Activated CD4-positive, alpha-beta T cell treated with anti-CD3 and anti-CD28 coated beads, Interleukin-2, amount 10 ng/mL, durations not matched to agents 7 days and 5 days (primary cell): ENCODE measurements around the gene BLACAT1. TPM values are rescaled to one million over a fixed set of nuclear protein-coding genes. Genes with fewer than 3 reads are reported as not detected.

Source experiments
- CTCF ChIA-PET: fragments of 350-600 bp; sonication (Branson Sonifier 250); formaldehyde crosslinking; loops from one replicate; lab custom pipeline; 2021; ENCODE audit warnings: antibody characterized with exemption; lab: Charles Lee
- POLR2A ChIA-PET: fragments of 350-600 bp; sonication (Branson Sonifier 250); formaldehyde crosslinking; loops from one replicate; lab custom pipeline; 2021; ENCODE audit warnings: antibody characterized with exemption; lab: Charles Lee
- DNase-seq: peaks from one replicate; pipeline ENCODE4 v3.0.0-alpha.2; 2020
- H3K27ac Mint-ChIP-seq: one replicate; pipeline ENCODE4 v1.8.0; 2021; ENCODE audit warnings: mild to moderate bottlenecking, moderate library complexity, mixed read lengths
- H3K27me3 Mint-ChIP-seq: one replicate; pipeline ENCODE4 v1.8.0; 2021; ENCODE audit warnings: mixed read lengths
- H3K36me3 Mint-ChIP-seq: one replicate; pipeline ENCODE4 v1.8.0; 2021; ENCODE audit warnings: low read depth, mixed read lengths
- H3K4me1 Mint-ChIP-seq: one replicate; pipeline ENCODE4 v1.8.0; 2021; ENCODE audit warnings: mixed read lengths
- H3K4me3 Mint-ChIP-seq: one replicate; pipeline ENCODE4 v1.8.0; 2021; ENCODE audit warnings: mild to moderate bottlenecking, moderate library complexity, mixed read lengths
- H3K9me3 Mint-ChIP-seq: one replicate; pipeline ENCODE4 v1.8.0; 2021; ENCODE audit warnings: mixed read lengths
- total RNA-seq, 2 experiments: library from RNA; stranded (reverse); gene quantifications; one replicate each; pipeline ENCODE4 v1.2.3, GENCODE V29; 2021

The BLACAT1 gene
- total RNA-seq, 2 experiments from 2014 or later: 0.20 to 0.23 TPM

DNA sequence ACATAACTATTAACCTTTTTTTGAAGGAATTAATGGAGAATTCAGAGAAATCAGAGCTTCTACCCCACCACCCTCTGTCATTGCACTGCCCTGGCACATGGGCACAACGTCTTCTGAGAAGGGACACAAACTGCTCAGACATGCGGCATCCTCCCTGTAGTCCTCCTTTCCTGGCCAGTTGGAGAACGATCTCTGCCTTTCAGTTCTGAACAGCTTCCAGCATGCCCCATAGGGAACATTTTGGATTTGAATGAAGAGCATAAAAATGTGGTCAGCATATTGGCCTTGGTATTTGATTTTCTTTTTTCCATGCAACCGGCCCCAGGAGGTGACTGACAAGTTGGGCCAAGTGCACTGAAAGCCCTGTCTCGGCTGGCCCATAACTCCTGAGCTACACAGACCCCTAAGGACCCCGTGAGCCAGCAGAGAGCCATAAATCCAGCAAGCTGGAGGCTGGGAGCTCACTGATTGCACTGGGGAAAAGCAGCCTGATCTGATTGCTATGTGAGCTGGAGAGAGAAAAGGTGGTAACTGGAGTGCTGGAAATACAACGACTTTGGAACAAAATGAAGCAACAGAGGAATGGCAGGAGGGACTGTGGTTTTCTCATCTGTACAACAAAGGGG lies 10.9 kb upstream of the BLACAT1 start:
- Mint-ChIP-seq H3K9me3 (no peaks in the 10 kb centered on the region), H3K4me3 (no peak overlapping the region), H3K27me3 (peaks cover 25% of the 10 kb centered on the region), H3K4me1 (no peaks in the 10 kb centered on the region), H3K36me3 (no peaks in the 10 kb centered on the region), H3K27ac (no peak overlapping the region)
- ChIA-PET CTCF (interaction anchor here (0.8 to 1.1 kb wide), 3 partner anchors 10 to 52 kb away, joined by 3 to 4 read pairs (median 3); no protein-coding TSS in a partner anchor), POLR2A (no interaction called here)
- no peak for DNase-seq

DNA sequence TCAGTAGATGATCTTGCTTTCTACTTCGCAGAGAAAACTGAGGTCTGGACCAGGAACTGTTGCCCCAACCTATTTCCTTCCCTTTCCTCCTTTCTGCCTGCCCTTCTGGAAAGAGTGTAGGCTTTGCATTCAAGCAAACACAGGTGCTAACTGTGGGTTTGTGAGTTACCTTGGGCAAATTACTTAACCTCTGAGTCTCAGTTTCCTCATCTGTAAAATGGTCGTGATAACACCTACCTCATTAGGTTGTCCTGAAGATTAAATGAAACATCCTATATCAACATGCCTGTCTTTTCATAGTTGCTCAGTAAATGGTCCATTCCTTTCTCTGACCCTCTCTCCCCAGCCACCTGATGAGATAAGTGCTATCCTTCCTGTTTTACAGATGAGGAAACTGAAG lies 9.5 kb upstream of the BLACAT1 start:
- no peaks in the 10 kb centered on the region for H3K9me3 Mint-ChIP-seq
- no peaks in the 10 kb centered on the region for H3K4me1 Mint-ChIP-seq
- no peak overlapping the region for H3K4me3 Mint-ChIP-seq
- H3K27me3 Mint-ChIP-seq: peaks cover 28% of the 10 kb centered on the region
- DNase-seq: no peak
- CTCF ChIA-PET: no interaction called here
- no peak overlapping the region for H3K27ac Mint-ChIP-seq
- H3K36me3 Mint-ChIP-seq: no peaks in the 10 kb centered on the region
- POLR2A ChIA-PET: no interaction called here

DNA sequence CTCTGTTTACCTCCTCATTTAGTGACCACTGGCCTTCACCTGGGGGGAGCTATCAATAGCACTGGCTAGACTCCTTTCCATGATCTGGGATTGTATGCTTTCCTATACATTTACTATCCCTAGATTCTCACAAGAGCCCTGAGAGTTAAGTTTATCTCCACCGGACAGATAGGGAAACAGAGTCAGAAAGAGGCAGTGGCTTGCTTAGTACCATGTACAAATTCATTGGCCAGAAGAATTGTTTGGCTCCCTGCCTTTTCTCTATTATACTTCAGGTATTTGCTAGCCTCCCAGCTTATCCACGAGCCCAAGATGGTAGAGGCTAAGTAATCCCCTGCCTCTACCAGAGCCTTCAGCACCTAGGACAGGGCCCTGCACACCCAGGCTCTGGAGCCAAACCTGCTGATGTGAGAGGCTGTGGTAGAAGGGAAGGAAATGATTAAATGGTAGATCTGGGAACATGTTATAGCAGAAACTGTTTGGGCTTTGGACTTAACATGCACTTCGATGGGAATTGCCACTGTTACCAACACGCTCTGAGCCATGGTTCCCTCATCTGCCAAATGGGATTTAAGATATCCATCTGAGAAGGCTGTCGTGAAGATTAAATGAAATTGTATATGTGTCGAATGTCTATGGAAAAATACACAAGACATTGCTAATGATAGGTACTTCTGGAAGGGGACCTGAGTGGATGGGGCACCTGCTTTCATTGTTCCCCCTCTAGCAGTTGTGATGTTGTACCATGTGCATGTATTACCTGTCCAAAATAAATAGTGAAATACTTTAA lies 3.1 kb upstream of the BLACAT1 start:
- DNase-seq: peak; percentile 49
- ChIA-PET CTCF (interaction anchor here (0.7 to 1.1 kb wide), 3 partner anchors 14 to 28 kb away, joined by 3 to 4 read pairs (median 3); no protein-coding TSS in a partner anchor), POLR2A (no interaction called here)
- Mint-ChIP-seq H3K36me3 (no peaks in the 10 kb centered on the region), H3K27ac (no peak overlapping the region), H3K9me3 (no peaks in the 10 kb centered on the region), H3K4me1 (peaks cover 10% of the 10 kb centered on the region), H3K4me3 (no peak overlapping the region), H3K27me3 (peaks cover 58% of the 10 kb centered on the region)

DNA sequence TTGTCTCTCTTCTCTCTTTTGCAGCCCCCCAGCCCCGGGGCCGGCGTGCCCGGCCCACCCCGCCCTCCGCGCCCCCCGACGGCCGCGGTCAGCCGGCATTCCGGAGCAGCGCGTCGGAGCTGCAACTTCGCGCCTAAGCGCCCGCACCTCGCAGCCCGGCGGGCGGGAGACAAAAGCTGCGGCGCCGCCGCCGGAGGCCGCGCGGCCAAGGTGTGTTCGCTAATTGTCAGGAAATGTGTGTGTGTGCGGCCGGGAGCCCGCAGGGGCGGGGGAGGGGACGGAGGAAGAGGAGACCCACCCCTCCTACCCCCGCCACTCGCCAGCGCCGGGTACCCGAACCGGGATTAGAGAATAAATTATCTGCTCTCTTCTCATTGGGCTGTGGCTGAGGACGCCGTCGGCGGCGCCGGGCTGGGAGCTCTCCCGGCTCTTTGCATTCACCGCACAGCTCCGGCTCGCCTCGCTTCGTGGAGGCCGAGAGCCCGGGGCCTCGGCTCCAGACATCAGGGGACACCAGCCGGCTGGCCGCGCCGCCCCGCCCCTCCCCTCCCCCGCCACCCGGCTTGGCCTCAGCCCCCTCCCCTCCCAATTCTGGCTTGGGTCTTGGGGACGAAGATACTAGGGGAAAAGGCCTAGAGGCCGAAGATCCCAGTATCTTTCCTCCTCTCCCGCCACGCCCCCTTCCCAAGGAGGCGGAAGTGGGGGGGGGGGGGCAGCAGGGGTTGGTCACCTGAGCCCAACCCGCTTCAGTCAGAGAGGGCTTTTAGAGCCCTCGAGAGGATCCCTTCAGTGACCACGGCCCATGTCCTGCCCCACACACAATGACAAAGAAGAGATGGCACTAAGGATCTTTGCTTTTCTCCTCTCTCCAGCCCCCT lies 1.3 kb upstream of the BLACAT1 start:
- ChIA-PET POLR2A (no interaction called here), CTCF (interaction anchor here (0.7 to 2.2 kb wide), 4 partner anchors 10 to 72 kb away, joined by 3 to 4 read pairs (median 3); no protein-coding TSS in a partner anchor)
- Mint-ChIP-seq H3K4me3 (no peak overlapping the region), H3K27me3 (peaks cover 74% of the 10 kb centered on the region), H3K9me3 (no peaks in the 10 kb centered on the region), H3K4me1 (peaks cover 10% of the 10 kb centered on the region), H3K27ac (no peak overlapping the region), H3K36me3 (no peaks in the 10 kb centered on the region)
- no peak for DNase-seq

DNA sequence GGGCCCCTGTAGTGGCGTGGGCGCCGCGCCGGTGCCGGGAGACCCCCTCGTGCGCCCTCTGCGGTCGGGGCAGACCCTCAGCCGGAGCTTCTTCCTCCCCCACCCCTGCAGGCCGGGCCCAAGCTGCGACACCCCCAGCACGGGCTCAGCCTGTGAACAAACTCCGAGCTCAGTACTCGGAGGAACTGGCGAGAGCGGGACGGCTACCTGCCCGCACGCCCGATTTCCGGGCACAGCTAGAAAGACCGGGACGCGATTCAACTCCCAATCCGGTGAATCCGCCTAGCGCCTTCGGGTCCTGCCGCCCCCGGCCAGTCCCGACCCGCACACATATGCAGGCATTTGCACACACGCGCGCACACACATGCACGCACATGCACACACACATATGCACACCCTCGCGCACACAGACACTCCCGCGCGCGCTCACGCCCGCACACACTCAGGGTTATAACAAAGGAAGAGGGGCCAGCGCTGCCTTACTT lies 580 bp upstream of the BLACAT1 start:
- Mint-ChIP-seq H3K4me3 (peak overlapping the region; percentile 47), H3K27ac (no peak overlapping the region), H3K9me3 (no peaks in the 10 kb centered on the region), H3K4me1 (peaks cover 10% of the 10 kb centered on the region), H3K36me3 (no peaks in the 10 kb centered on the region), H3K27me3 (peaks cover 77% of the 10 kb centered on the region)
- DNase-seq: no peak
- ChIA-PET CTCF (interaction anchor here (0.7 to 2.2 kb wide), 4 partner anchors 10 to 72 kb away, joined by 3 to 4 read pairs (median 3); no protein-coding TSS in a partner anchor), POLR2A (no interaction called here)

DNA sequence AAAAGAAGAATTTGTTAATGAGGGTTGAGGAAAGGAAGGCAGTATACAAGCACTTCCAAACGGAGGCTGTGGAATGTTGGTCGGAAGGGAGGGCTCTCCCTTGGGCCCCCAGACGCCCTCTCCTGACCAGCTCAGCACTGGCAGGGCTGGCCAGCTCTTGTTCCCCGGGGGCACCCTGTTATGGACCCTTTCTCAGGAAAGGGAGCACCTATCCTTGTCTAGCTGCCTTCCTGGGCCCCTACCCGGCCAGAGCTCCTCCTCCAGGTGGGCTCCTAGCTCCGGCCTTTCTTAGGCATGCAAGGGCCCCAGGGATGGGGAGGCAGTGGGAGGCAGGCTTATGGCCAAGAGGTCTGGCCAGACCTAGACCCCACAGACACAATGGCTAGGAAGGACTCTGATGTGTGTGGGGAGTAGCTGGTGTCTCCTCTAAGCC lies 926 bp downstream of the BLACAT1 start:
- POLR2A ChIA-PET: no interaction called here

DNA sequence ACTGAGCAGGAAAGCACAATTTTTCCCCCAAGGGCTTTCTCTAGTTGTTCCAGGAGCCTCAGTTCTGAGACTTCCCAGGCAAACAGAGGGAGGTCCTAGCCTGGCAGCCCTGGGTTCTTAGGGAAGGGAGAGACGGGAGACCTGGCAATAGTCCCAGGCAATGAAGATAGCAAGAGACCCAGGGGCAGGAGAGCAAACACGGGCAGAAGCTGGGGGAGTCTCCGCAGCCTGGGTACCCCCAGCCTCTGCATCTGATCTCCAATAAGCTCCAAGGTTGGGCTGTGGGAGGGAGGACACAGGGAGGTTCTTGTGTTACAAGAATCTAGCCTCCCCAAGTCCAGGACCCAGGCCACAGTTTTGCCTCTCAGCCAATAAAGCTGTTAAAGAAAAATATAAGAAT lies 2.4 kb downstream of the BLACAT1 start:
- Mint-ChIP-seq H3K36me3 (no peaks in the 10 kb centered on the region), H3K4me1 (peaks cover 16% of the 10 kb centered on the region), H3K9me3 (no peaks in the 10 kb centered on the region), H3K27me3 (peaks cover 64% of the 10 kb centered on the region), H3K4me3 (no peak overlapping the region), H3K27ac (no peak overlapping the region)
- ChIA-PET CTCF (interaction anchor here (1.2 kb wide), 1 partner anchor 31 kb away, joined by 3 read pairs; no protein-coding TSS in a partner anchor), POLR2A (no interaction called here)
- no peak for DNase-seq

More for the DNA sequence above, 926 bp downstream of the BLACAT1 start:
- no peak overlapping the region for H3K27ac Mint-ChIP-seq
- H3K4me3 Mint-ChIP-seq: no peak overlapping the region
- DNase-seq: no peak
- CTCF ChIA-PET: interaction anchor here (0.6 to 1.6 kb wide), 5 partner anchors 11 to 136 kb away, joined by 3 to 5 read pairs (median 3); no protein-coding TSS in a partner anchor
- H3K36me3 Mint-ChIP-seq: no peaks in the 10 kb centered on the region
- H3K4me1 Mint-ChIP-seq: peaks cover 10% of the 10 kb centered on the region
- H3K9me3 Mint-ChIP-seq: no peaks in the 10 kb centered on the region
- peaks cover 75% of the 10 kb centered on the region for H3K27me3 Mint-ChIP-seq

DNA sequence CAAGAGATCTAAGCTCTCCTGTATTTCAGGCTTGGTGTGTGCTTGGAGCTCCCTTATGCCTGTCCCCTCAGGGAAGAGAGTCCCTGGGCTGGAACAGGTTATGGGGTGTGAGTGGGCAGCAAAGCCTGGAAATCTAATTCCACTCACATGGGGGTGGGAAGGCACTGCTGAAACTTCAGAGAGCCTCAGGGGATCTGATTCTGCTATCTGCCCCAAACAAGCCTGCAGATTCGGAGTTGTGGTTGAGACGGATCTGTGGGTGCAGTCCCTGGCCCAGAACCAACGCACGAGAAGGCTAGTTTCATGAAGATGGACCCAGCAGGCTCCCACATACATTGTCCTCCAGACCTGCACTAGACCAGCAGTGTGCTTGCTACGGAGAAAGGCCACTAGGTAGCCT lies 2.9 kb downstream of the BLACAT1 start:
- ChIA-PET POLR2A (no interaction called here), CTCF (interaction anchor here (1.0 kb wide), 1 partner anchor 69 kb away, joined by 5 read pairs; no protein-coding TSS in a partner anchor)
- no peak for DNase-seq
- peaks cover 16% of the 10 kb centered on the region for H3K4me1 Mint-ChIP-seq
- H3K27ac Mint-ChIP-seq: no peak overlapping the region
- H3K27me3 Mint-ChIP-seq: peaks cover 58% of the 10 kb centered on the region
- no peaks in the 10 kb centered on the region for H3K36me3 Mint-ChIP-seq
- no peaks in the 10 kb centered on the region for H3K9me3 Mint-ChIP-seq
- H3K4me3 Mint-ChIP-seq: no peak overlapping the region

DNA sequence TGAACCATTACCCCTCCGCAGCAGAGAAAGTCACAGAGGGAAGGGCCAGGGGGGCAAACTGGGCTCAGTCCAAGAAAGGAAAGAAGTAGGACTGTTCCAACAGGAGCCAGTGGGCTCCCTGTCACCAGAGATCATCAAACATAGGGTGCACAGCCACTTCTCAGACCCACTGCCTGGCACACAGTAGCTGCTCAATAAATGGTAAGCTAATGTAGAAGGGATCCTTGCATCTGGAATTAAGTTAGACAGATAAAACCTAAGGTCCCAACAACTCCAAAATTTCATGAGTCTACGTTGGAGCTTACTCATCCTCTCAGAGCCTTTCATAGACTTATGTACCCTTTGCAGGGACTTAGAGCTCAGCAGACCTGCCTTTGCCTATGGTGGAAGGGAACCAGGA lies 3.5 kb downstream of the BLACAT1 start:
- no peaks in the 10 kb centered on the region for H3K36me3 Mint-ChIP-seq
- peaks cover 13% of the 10 kb centered on the region for H3K4me1 Mint-ChIP-seq
- H3K27me3 Mint-ChIP-seq: peaks cover 53% of the 10 kb centered on the region
- H3K9me3 Mint-ChIP-seq: no peaks in the 10 kb centered on the region
- no peak for DNase-seq
- no peak overlapping the region for H3K4me3 Mint-ChIP-seq
- ChIA-PET CTCF (interaction anchor here (1.0 kb wide), 1 partner anchor 69 kb away, joined by 5 read pairs; no protein-coding TSS in a partner anchor), POLR2A (no interaction called here)
- H3K27ac Mint-ChIP-seq: no peak overlapping the region

DNA sequence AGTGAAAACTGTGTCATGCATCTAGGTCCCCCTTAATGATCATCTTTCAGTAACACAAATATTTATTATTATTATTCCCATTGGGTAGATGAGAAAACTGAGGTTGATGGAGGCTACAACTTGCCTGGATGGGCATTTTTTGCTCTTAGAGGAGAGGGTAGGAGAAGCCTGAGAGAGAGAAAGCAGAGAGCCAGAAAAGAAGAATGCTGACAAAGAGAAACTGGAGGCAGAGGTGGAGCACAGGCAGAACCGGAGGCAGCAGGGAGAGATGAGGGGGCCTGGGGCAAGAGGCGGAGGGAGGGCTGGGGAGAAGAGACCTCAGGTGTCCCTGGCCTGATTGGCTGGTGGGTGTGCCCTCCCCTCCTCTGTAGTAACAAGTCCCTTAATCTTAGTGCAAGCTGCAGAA lies 4.1 kb downstream of the BLACAT1 start:
- ChIA-PET CTCF (no interaction called here), POLR2A (no interaction called here)
- DNase-seq: no peak
- Mint-ChIP-seq H3K27me3 (peaks cover 52% of the 10 kb centered on the region), H3K27ac (no peak overlapping the region), H3K4me1 (peaks cover 13% of the 10 kb centered on the region), H3K9me3 (no peaks in the 10 kb centered on the region), H3K36me3 (no peaks in the 10 kb centered on the region), H3K4me3 (no peak overlapping the region)

DNA sequence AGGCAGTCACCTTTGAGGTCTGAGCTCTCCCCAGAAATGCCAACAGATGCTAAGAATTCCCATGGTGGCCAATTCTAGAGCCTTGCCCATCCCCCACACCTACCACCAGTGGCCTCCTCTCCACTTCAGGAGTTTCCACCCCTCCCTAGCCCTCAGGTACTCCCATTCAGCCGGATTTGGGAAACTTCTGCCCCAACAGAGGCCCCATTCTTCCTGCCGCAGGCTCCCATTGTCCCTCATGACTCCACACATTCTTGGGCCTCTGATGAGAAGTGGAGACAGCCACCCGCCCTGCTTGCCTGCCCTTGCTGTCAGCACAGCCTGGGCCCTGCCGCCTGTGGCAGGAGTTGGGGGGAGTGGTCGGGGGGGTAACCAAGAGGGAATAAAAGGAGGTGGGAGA lies 4.6 kb downstream of the BLACAT1 start:
- Mint-ChIP-seq H3K4me1 (peaks cover 10% of the 10 kb centered on the region), H3K36me3 (no peaks in the 10 kb centered on the region), H3K4me3 (no peak overlapping the region), H3K27ac (no peak overlapping the region), H3K27me3 (peaks cover 48% of the 10 kb centered on the region), H3K9me3 (no peaks in the 10 kb centered on the region)
- POLR2A ChIA-PET: no interaction called here
- CTCF ChIA-PET: interaction anchor here (0.7 kb wide), 1 partner anchor 33 kb away, joined by 3 read pairs; no protein-coding TSS in a partner anchor
- no peak for DNase-seq

DNA sequence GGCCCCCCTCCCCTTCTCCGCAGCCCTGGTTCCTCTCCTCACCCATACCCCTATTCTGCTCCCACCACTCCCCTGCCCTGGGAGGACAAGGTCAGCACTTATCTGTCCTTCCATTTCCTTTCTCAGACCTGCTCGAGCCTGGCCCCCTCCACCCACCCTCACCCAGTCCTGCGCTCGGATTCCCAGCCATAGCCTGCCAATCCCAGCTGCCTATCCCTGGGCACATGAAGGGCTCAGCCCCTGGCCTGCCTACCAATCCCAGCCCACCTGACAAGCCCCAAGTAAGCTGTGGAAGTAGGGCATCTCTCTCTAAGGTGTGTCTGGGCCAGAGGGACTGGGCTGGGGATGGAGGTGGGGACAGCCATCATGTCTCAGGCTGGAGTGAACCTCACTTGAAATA lies 5.4 kb downstream of the BLACAT1 start:
- Mint-ChIP-seq H3K9me3 (no peaks in the 10 kb centered on the region), H3K27me3 (peaks cover 45% of the 10 kb centered on the region), H3K27ac (no peak overlapping the region), H3K4me1 (peaks cover 6% of the 10 kb centered on the region), H3K36me3 (no peaks in the 10 kb centered on the region), H3K4me3 (no peak overlapping the region)
- CTCF ChIA-PET: interaction anchor here (0.7 kb wide), 1 partner anchor 34 kb away, joined by 3 read pairs; no protein-coding TSS in a partner anchor
- no peak for DNase-seq
- POLR2A ChIA-PET: no interaction called here
